Liver (tissue), 9 donors: ENCODE results near the gene SPRN. TPM values are rescaled to one million over a fixed set of nuclear protein-coding genes. Genes with fewer than 3 reads are reported as not detected.

Experiments used
- DNase-seq: peaks from one replicate; pipeline ENCODE4 v3.0.0-alpha.2; 2017; ENCODE audit warnings: low spot score
- H3K27ac ChIP-seq, 2 donors: one replicate each; pipeline ENCODE4 v1.7.0; 2013; ENCODE audit warnings: inconsistent platforms in 2 of 2, low read length in 2 of 2, control low read depth in 1 of 2, low read depth in 1 of 2, mild to moderate bottlenecking in 1 of 2
- H3K27me3 ChIP-seq, 4 donors: one replicate each; pipeline versions ENCODE4 v1.6.1 to v1.7.0; 2013; ENCODE audit warnings: low read length in 3 of 4, inconsistent platforms in 1 of 4, mild to moderate bottlenecking in 1 of 4, moderate library complexity in 1 of 4; ENCODE audit not compliant: control insufficient read depth in 4 of 4, insufficient read depth in 4 of 4
- H3K36me3 ChIP-seq, 4 donors: one replicate each; pipeline versions ENCODE4 v1.6.1 to v1.7.0; 2013; ENCODE audit warnings: low read length in 3 of 4, mild to moderate bottlenecking in 3 of 4, low read depth in 1 of 4, moderate library complexity in 1 of 4; ENCODE audit not compliant: control insufficient read depth in 4 of 4, insufficient read depth in 3 of 4
- H3K4me1 ChIP-seq, 4 donors: one replicate each; pipeline versions ENCODE4 v1.6.1 to v1.7.0; 2013; ENCODE audit warnings: low read length in 3 of 4, mild to moderate bottlenecking in 3 of 4, moderate library complexity in 1 of 4; ENCODE audit not compliant: control insufficient read depth in 4 of 4, insufficient read depth in 4 of 4
- H3K4me3 ChIP-seq, 3 donors: one replicate each; pipeline versions ENCODE4 v1.6.1 to v1.7.0; 2013; ENCODE audit warnings: low read length in 3 of 3, control low read depth in 1 of 3, low read depth in 1 of 3, mild to moderate bottlenecking in 1 of 3
- H3K9ac ChIP-seq, 2 donors: one replicate each; pipeline ENCODE4 v1.7.0; 2013; ENCODE audit warnings: low read length in 2 of 2, mild to moderate bottlenecking in 2 of 2, moderate library complexity in 2 of 2, control low read depth in 1 of 2, low read depth in 1 of 2
- H3K9me3 ChIP-seq, 4 donors: one replicate each; pipeline versions ENCODE4 v1.6.1 to v1.7.0; 2013; ENCODE audit warnings: low read length in 3 of 4; ENCODE audit not compliant: control insufficient read depth in 4 of 4
- EGR1 ChIP-seq, 2 donors: IDR thresholded peaks; 2 replicates each; pipeline ENCODE4 v1.6.1; 2016 to 2018; ENCODE audit warnings: antibody characterized with exemption in 2 of 2, low read depth in 2 of 2
- FOXA1 ChIP-seq: IDR thresholded peaks from 2 replicates; pipeline ENCODE4 v1.6.1; 2016; ENCODE audit warnings: antibody characterized with exemption
- FOXA2 ChIP-seq: IDR thresholded peaks from 2 replicates; pipeline ENCODE4 v1.6.1; 2016; ENCODE audit warnings: antibody characterized with exemption
- GABPA ChIP-seq, 2 donors: IDR thresholded peaks in 1 of 2; conservative IDR thresholded peaks in 1 of 2; 2 replicates each; pipeline ENCODE4 v1.6.1; 2016; ENCODE audit warnings: antibody characterized with exemption in 2 of 2, mild to moderate bottlenecking in 1 of 2, moderate library complexity in 1 of 2
- HNF4A ChIP-seq, 2 donors: conservative IDR thresholded peaks; 2 replicates each; pipeline ENCODE4 v1.6.1; 2016; ENCODE audit warnings: antibody characterized with exemption in 2 of 2, mild to moderate bottlenecking in 2 of 2
- HNF4G ChIP-seq: IDR thresholded peaks from 2 replicates; pipeline ENCODE4 v1.6.1; 2016; ENCODE audit warnings: antibody characterized with exemption
- JUND ChIP-seq, 2 donors: IDR thresholded peaks; 2 replicates each; pipeline ENCODE4 v1.6.1; 2016; ENCODE audit warnings: antibody characterized with exemption in 2 of 2
- NR2F2 ChIP-seq: IDR thresholded peaks from 2 replicates; pipeline ENCODE4 v1.6.1; 2016; ENCODE audit warnings: antibody characterized with exemption
- RAD21 ChIP-seq, 2 donors: IDR thresholded peaks; 2 replicates each; pipeline ENCODE4 v1.6.1; 2016; ENCODE audit warnings: antibody characterized with exemption in 2 of 2, mild to moderate bottlenecking in 2 of 2
- RXRA ChIP-seq, 2 donors: IDR thresholded peaks; 2 replicates each; pipeline ENCODE4 v1.6.1; 2017 to 2018; ENCODE audit warnings: antibody characterized with exemption in 2 of 2, mild to moderate bottlenecking in 1 of 2
- SP1 ChIP-seq: IDR thresholded peaks from 2 replicates; pipeline ENCODE4 v1.6.1; 2018; ENCODE audit warnings: antibody characterized with exemption, mild to moderate bottlenecking
- TAF1 ChIP-seq: conservative IDR thresholded peaks from 2 replicates; pipeline ENCODE4 v1.6.1; 2016; ENCODE audit warnings: antibody characterized with exemption, mild to moderate bottlenecking
- YY1 ChIP-seq: IDR thresholded peaks from 2 replicates; pipeline ENCODE4 v1.6.1; 2016; ENCODE audit warnings: antibody characterized with exemption, mild to moderate bottlenecking
- WGBS: extraction: QIAGEN DNeasy Blood & Tissue Kit; methylation state at CpG from one replicate; pipeline ENCODE4 v1.1.7; 2013; 5-methylcytosine and 5-hydroxymethylcytosine counted together
- polyA plus RNA-seq, 2 donors: library from polyadenylated mRNA; stranded (reverse) in 1 of 2; unstranded in 1 of 2; fragments of 200-250 nt in 1 of 2; fragments of >200 nt in 1 of 2; fragmentation: Nextera tagmentation in 1 of 2; extraction: Ambion mirVana in 1 of 2; gene quantifications; one replicate each; pipeline versions ENCODE4 v1.2.1 to v1.2.3, GENCODE V29; 2013 to 2015
- total RNA-seq, 2 donors: library from RNA; depleted of rRNA; stranded (reverse); fragments of >200 nt; gene quantifications; one replicate each; pipeline ENCODE4 v1.2.3, GENCODE V29; 2014
- TF ChIP-seq, protein P1 (sequence below): IDR thresholded peaks from 2 replicates; pipeline ENCODE4 v1.6.1; 2016; ENCODE audit warnings: antibody characterized with exemption, mild to moderate bottlenecking
- TF ChIP-seq, protein P2 (sequence below): IDR thresholded peaks from 2 replicates; pipeline ENCODE4 v1.6.1; 2016; ENCODE audit warnings: antibody characterized with exemption
- TF ChIP-seq, protein P3 (sequence below): fragments of 150-350 bp; IDR thresholded peaks from 2 replicates; pipeline ENCODE4 v1.5.1; 2017; ENCODE audit warnings: improper control_type of control experiment, low read depth, low read length; ENCODE audit not compliant: missing input control
- TF ChIP-seq, protein P4 (sequence below): IDR thresholded peaks from 2 replicates; pipeline ENCODE4 v1.6.1; 2016; ENCODE audit warnings: antibody characterized with exemption
- TF ChIP-seq, protein P5 (sequence below): IDR thresholded peaks from 2 replicates; pipeline ENCODE4 v1.6.1; 2016; ENCODE audit warnings: antibody characterized with exemption
- donor health status: healthy.
- donor health status: healthy.
- donor health status: healthy.
- donor health status: healthy.
- donor health status: healthy.

The SPRN gene
- total and polyA plus RNA-seq, 4 donors, result 1.3 to 36.4 TPM; not detected in 2

DNA sequence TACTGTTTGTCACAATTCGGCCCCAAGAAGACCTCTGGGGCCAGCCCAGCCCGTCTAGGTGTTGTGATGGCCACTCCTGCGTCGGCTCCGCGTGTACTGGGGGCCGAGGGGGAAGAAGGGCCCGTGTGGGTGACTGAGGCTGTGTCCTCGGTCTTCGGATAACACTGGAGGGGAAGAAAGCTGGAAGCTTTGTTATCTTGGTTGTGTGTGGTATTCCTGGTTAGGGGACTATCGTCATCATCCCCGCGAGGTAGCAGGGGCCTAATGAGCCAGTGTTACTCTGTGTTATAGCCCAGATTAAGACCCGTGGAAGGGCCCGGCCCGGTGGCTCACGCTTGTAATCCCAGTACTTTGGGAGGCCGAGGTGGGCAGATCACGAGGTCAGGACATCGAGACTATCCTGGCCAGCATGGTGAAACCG, 29.6 kb downstream of the SPRN start:
- no peak for TF ChIP-seq FOXA2
- TF ChIP-seq, protein P1, sequence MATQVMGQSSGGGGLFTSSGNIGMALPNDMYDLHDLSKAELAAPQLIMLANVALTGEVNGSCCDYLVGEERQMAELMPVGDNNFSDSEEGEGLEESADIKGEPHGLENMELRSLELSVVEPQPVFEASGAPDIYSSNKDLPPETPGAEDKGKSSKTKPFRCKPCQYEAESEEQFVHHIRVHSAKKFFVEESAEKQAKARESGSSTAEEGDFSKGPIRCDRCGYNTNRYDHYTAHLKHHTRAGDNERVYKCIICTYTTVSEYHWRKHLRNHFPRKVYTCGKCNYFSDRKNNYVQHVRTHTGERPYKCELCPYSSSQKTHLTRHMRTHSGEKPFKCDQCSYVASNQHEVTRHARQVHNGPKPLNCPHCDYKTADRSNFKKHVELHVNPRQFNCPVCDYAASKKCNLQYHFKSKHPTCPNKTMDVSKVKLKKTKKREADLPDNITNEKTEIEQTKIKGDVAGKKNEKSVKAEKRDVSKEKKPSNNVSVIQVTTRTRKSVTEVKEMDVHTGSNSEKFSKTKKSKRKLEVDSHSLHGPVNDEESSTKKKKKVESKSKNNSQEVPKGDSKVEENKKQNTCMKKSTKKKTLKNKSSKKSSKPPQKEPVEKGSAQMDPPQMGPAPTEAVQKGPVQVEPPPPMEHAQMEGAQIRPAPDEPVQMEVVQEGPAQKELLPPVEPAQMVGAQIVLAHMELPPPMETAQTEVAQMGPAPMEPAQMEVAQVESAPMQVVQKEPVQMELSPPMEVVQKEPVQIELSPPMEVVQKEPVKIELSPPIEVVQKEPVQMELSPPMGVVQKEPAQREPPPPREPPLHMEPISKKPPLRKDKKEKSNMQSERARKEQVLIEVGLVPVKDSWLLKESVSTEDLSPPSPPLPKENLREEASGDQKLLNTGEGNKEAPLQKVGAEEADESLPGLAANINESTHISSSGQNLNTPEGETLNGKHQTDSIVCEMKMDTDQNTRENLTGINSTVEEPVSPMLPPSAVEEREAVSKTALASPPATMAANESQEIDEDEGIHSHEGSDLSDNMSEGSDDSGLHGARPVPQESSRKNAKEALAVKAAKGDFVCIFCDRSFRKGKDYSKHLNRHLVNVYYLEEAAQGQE, result no peak
- no peak for TF ChIP-seq HNF4G
- Histone ChIP-seq H3K4me1 (peaks cover 5 to 12% (median 7%) of the 10 kb centered on the region in 4 donors), H3K4me3 (peak overlapping the region; percentile 82 to 96 (median 91)), H3K36me3 (peaks cover 11 to 26% (median 13%) of the 10 kb centered on the region in 4 donors), H3K27ac (peak overlapping the region in 1 of 2 donors; percentile 81), H3K9ac (peak overlapping the region; percentile 12 to 91), H3K9me3 (no peaks in the 10 kb centered on the region), H3K27me3 (no peaks in the 10 kb centered on the region)
- DNase-seq, result no peak
- 34% methylated on average over 21 of the region's 21 CpGs for WGBS

DNA sequence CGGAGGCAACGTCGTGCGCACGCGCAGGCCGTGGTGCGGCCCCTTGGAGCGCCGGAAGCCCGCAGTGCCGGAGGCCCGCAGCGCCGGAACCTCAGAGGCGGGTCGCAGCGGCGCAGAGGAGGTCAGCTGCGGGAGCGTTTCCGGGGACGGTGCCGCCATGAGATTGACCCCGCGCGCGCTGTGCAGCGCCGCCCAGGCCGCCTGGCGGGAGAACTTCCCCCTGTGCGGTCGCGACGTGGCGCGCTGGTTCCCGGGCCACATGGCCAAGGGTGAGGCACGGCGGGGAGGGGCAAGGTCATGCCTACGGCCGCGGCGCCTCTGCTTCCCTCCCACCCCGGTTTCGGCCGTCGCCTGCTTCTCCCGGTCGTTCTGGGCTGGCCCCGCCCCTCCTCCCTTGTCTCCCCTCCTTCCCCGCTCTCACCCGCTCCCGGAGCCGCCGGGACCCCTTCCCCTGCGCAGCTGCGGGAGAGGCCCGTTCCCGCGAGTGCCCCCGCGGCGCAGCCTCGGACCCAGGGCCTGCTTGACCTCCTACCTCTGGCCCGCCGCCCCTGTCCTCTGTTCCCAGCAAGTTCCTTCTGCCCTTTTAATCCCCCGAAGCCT, 30.3 kb downstream of the SPRN start, which contains the start of gene MTG1:
Gene MTG1 (plus strand): TSS at position 94 of the 600 bp plus-strand sequence. CDS start 64 bp downstream, at position 158.
- WGBS, result under 1% methylated on average over 69 of the region's 69 CpGs
- peak; percentile 96 for DNase-seq
- Histone ChIP-seq H3K4me1 (peaks cover 5 to 12% (median 7%) of the 10 kb centered on the region in 4 donors), H3K27me3 (no peaks in the 10 kb centered on the region), H3K4me3 (peak within 1 kb of the TSS; percentile 82 to 96 (median 91)), H3K9ac (peak within 1 kb of the TSS; percentile 24 to 91), H3K36me3 (peaks cover 8 to 24% (median 13%) of the 10 kb centered on the region in 4 donors), H3K27ac (peak within 1 kb of the TSS; percentile 61 to 81), H3K9me3 (no peaks in the 10 kb centered on the region)
- TF ChIP-seq, protein P2, sequence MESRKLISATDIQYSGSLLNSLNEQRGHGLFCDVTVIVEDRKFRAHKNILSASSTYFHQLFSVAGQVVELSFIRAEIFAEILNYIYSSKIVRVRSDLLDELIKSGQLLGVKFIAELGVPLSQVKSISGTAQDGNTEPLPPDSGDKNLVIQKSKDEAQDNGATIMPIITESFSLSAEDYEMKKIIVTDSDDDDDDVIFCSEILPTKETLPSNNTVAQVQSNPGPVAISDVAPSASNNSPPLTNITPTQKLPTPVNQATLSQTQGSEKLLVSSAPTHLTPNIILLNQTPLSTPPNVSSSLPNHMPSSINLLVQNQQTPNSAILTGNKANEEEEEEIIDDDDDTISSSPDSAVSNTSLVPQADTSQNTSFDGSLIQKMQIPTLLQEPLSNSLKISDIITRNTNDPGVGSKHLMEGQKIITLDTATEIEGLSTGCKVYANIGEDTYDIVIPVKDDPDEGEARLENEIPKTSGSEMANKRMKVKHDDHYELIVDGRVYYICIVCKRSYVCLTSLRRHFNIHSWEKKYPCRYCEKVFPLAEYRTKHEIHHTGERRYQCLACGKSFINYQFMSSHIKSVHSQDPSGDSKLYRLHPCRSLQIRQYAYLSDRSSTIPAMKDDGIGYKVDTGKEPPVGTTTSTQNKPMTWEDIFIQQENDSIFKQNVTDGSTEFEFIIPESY, result no peak
- TF ChIP-seq JUND (IDR thresholded peaks at IDR 0.05) (no peak), HNF4A (conservative IDR thresholded peaks at IDR 0.05) (no peak), FOXA1 (no peak), EGR1 (IDR thresholded peaks at IDR 0.05; ENCODE audit: low read depth in 2 of 2) (peak in 1 of 2 donors; percentile 27), HNF4G (no peak), YY1 (peak; percentile 84), TAF1 (no peak), FOXA2 (no peak), GABPA (IDR thresholded peaks at IDR 0.05 in 1 of 2, conservative IDR thresholded peaks at IDR 0.05 in 1 of 2) (peak; percentile 62 to 93), RXRA (IDR thresholded peaks at IDR 0.05) (no peak), NR2F2 (peak; percentile 9), SP1 (peak; percentile 39), RAD21 (IDR thresholded peaks at IDR 0.05) (peak; percentile 18 to 60)
- TF ChIP-seq, protein P1, result peak; percentile 29
- TF ChIP-seq, protein P3, sequence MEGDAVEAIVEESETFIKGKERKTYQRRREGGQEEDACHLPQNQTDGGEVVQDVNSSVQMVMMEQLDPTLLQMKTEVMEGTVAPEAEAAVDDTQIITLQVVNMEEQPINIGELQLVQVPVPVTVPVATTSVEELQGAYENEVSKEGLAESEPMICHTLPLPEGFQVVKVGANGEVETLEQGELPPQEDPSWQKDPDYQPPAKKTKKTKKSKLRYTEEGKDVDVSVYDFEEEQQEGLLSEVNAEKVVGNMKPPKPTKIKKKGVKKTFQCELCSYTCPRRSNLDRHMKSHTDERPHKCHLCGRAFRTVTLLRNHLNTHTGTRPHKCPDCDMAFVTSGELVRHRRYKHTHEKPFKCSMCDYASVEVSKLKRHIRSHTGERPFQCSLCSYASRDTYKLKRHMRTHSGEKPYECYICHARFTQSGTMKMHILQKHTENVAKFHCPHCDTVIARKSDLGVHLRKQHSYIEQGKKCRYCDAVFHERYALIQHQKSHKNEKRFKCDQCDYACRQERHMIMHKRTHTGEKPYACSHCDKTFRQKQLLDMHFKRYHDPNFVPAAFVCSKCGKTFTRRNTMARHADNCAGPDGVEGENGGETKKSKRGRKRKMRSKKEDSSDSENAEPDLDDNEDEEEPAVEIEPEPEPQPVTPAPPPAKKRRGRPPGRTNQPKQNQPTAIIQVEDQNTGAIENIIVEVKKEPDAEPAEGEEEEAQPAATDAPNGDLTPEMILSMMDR, result peak; percentile 22
- TF ChIP-seq, protein P4, sequence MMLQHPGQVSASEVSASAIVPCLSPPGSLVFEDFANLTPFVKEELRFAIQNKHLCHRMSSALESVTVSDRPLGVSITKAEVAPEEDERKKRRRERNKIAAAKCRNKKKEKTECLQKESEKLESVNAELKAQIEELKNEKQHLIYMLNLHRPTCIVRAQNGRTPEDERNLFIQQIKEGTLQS, result no peak
- TF ChIP-seq, protein P5, sequence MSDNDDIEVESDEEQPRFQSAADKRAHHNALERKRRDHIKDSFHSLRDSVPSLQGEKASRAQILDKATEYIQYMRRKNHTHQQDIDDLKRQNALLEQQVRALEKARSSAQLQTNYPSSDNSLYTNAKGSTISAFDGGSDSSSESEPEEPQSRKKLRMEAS, result no peak
